HCT116 (cell line): ENCODE data around the gene EPS8.

ENCODE experiments used
- CTCF ChIP-seq, 3 experiments: fragments of 200-600 bp in 1 of 3; sonication (generic) in 1 of 3; IDR thresholded peaks in 2 of 3; conservative IDR thresholded peaks in 1 of 3; 2 replicates each; pipeline ENCODE4 v1.5.1; 2012 to 2017; ENCODE audit warnings: low read depth in 2 of 3, low read length in 2 of 3, antibody characterized with exemption in 1 of 3, borderline replicate concordance in 1 of 3, control low read depth in 1 of 3, mild to moderate bottlenecking in 1 of 3, mixed read lengths in 1 of 3, mixed run types in 1 of 3, moderate library complexity in 1 of 3; ENCODE audit not compliant: insufficient read depth in 1 of 3
- POLR2AphosphoS5 ChIP-seq: IDR thresholded peaks from 2 replicates; pipeline ENCODE4 v1.6.1; 2011; ENCODE audit warnings: mild to moderate bottlenecking, low read depth, low read length, moderate library complexity

- TF ChIP-seq CTCF (IDR thresholded peaks at IDR 0.05 in 2 of 3, conservative IDR thresholded peaks at IDR 0.05 in 1 of 3; ENCODE audit: borderline replicate concordance in 1 of 3, insufficient read depth in 1 of 3, low read depth in 2 of 3, low read length in 2 of 3), result no peak
- TF ChIP-seq POLR2AphosphoS5, result no peak
Observed at GRCh38 chr12:15741082-15741481, 48.1 kb downstream of the EPS8 start.
